Measurements from ENCODE around the gene TAF7. TPM values are rescaled to one million over a fixed set of nuclear protein-coding genes. Genes with fewer than 3 reads are reported as not detected.

Gene TAF7
- total and polyA plus RNA-seq, 9 of the 15 experiments (the other 6 are each of a cell fraction or from before 2014, with no cell fraction given) = 51.6 to 116 (median 73.3) TPM

- TF ChIP-seq ATF4 (CRISPR knock-in tag; IDR thresholded peaks at IDR 0.05) (peak; percentile 30; the same call in 1 of the 2 replicates), MYNN (IDR thresholded peaks at IDR 0.05) (no peak), MYNN (CRISPR knock-in tag; IDR thresholded peaks at IDR 0.05) (0 out of 2 replicates have a peak, but pooled peaks have one; percentile 48), ZNF445 (CRISPR knock-in tag; IDR thresholded peaks at IDR 0.05; ENCODE audit: low read depth) (no peak), NRF1 (conservative IDR thresholded peaks at IDR 0.05 in 1 of 2, IDR thresholded peaks at IDR 0.05 in 1 of 2) (peak; percentile 94 to 95), KDM5B (IDR thresholded peaks at IDR 0.05; ENCODE audit: insufficient replicate concordance, low read depth, low read length) (peak; percentile 78), COPS2 (conservative IDR thresholded peaks at IDR 0.05) (no peak), NELFE (IDR thresholded peaks at IDR 0.05; ENCODE audit: insufficient read depth, insufficient read length) (no peak), E4F1 (CRISPR knock-in tag; IDR thresholded peaks at IDR 0.05; ENCODE audit: borderline replicate concordance) (no peak), ARHGAP35 (IDR thresholded peaks at IDR 0.05; ENCODE audit: partially characterized antibody) (no peak), ZSCAN32 (CRISPR knock-in tag; IDR thresholded peaks at IDR 0.05) (no peak), ZZZ3 (IDR thresholded peaks at IDR 0.05) (no peak; the same call in 1 of the 2 replicates), ZFX (CRISPR knock-in tag; IDR thresholded peaks at IDR 0.05) (peak; percentile 99), HNRNPLL (IDR thresholded peaks at IDR 0.05; ENCODE audit: low read depth, low read length, poor library complexity, severe bottlenecking) (no peak), RBM15 (IDR thresholded peaks at IDR 0.05; ENCODE audit: insufficient read depth, low read length) (no peak), MECOM (CRISPR knock-in tag; IDR thresholded peaks at IDR 0.05) (no peak), SAP30 (IDR thresholded peaks at IDR 0.05; ENCODE audit: borderline replicate concordance, insufficient read depth, low read depth, low read length, poor library complexity, severe bottlenecking) (no peak)
- TF ChIP-seq, protein P1, sequence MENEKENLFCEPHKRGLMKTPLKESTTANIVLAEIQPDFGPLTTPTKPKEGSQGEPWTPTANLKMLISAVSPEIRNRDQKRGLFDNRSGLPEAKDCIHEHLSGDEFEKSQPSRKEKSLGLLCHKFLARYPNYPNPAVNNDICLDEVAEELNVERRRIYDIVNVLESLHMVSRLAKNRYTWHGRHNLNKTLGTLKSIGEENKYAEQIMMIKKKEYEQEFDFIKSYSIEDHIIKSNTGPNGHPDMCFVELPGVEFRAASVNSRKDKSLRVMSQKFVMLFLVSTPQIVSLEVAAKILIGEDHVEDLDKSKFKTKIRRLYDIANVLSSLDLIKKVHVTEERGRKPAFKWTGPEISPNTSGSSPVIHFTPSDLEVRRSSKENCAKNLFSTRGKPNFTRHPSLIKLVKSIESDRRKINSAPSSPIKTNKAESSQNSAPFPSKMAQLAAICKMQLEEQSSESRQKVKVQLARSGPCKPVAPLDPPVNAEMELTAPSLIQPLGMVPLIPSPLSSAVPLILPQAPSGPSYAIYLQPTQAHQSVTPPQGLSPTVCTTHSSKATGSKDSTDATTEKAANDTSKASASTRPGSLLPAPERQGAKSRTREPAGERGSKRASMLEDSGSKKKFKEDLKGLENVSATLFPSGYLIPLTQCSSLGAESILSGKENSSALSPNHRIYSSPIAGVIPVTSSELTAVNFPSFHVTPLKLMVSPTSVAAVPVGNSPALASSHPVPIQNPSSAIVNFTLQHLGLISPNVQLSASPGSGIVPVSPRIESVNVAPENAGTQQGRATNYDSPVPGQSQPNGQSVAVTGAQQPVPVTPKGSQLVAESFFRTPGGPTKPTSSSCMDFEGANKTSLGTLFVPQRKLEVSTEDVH (IDR thresholded peaks at IDR 0.05; ENCODE audit: low read depth, partially characterized antibody) = peak; percentile 21
- TF ChIP-seq, protein P2, sequence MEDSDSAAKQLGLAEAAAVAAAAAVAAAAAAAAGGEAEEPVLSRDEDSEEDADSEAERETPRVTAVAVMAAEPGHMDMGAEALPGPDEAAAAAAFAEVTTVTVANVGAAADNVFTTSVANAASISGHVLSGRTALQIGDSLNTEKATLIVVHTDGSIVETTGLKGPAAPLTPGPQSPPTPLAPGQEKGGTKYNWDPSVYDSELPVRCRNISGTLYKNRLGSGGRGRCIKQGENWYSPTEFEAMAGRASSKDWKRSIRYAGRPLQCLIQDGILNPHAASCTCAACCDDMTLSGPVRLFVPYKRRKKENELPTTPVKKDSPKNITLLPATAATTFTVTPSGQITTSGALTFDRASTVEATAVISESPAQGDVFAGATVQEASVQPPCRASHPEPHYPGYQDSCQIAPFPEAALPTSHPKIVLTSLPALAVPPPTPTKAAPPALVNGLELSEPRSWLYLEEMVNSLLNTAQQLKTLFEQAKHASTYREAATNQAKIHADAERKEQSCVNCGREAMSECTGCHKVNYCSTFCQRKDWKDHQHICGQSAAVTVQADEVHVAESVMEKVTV (CRISPR knock-in tag; IDR thresholded peaks at IDR 0.05) = no peak
Observed at GRCh38 chr5:141320225-141321169, at the start of gene TAF7 (continued).
